Peyer's patch (tissue), 4 donors: Measurements from ENCODE around the gene CFD.

Experiments
- POLR2A ChIP-seq, 2 donors: fragments of 450-650 bp; IDR thresholded peaks; one replicate each; pipeline ENCODE4 v1.5.1; 2017; ENCODE audit warnings: antibody characterized with exemption in 2 of 2, mild to moderate bottlenecking in 2 of 2, moderate library complexity in 2 of 2
- TF ChIP-seq, protein P1 (sequence below), 6 experiments: fragments of 450-650 bp in 4 of 6; fragments of 200-600 bp in 2 of 6; sonication (generic) in 1 of 6; IDR thresholded peaks; one replicate each; pipeline ENCODE4 v1.5.1; 2017 to 2019; ENCODE audit warnings: antibody characterized with exemption in 6 of 6, mild to moderate bottlenecking in 3 of 6, moderate library complexity in 1 of 6

DNA sequence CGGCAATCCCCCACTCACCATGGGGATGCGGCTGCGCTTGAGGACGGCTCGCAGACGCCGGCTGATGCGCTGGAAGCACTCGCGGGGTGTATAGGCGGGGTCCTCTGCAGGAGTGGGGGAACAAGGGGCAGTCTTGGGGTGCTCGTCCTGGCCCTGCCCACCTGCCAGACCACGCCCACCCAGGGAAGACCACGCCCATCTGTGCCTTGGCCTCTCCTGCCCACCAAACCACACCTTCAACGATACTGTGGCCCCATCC, 40.5 kb downstream of the CFD start:
- TF ChIP-seq, protein P1, sequence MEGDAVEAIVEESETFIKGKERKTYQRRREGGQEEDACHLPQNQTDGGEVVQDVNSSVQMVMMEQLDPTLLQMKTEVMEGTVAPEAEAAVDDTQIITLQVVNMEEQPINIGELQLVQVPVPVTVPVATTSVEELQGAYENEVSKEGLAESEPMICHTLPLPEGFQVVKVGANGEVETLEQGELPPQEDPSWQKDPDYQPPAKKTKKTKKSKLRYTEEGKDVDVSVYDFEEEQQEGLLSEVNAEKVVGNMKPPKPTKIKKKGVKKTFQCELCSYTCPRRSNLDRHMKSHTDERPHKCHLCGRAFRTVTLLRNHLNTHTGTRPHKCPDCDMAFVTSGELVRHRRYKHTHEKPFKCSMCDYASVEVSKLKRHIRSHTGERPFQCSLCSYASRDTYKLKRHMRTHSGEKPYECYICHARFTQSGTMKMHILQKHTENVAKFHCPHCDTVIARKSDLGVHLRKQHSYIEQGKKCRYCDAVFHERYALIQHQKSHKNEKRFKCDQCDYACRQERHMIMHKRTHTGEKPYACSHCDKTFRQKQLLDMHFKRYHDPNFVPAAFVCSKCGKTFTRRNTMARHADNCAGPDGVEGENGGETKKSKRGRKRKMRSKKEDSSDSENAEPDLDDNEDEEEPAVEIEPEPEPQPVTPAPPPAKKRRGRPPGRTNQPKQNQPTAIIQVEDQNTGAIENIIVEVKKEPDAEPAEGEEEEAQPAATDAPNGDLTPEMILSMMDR (IDR thresholded peaks at IDR 0.05): no peak
- no peak for TF ChIP-seq POLR2A (IDR thresholded peaks at IDR 0.05)
